ENCODE data around the gene CES2. TPM values are rescaled to one million over a fixed set of nuclear protein-coding genes. Genes with fewer than 3 reads are reported as not detected.

Gene CES2
- total RNA-seq, 3 donors from 2014 or later, result 25.9 to 33.1 (median 31.9) TPM

DNA sequence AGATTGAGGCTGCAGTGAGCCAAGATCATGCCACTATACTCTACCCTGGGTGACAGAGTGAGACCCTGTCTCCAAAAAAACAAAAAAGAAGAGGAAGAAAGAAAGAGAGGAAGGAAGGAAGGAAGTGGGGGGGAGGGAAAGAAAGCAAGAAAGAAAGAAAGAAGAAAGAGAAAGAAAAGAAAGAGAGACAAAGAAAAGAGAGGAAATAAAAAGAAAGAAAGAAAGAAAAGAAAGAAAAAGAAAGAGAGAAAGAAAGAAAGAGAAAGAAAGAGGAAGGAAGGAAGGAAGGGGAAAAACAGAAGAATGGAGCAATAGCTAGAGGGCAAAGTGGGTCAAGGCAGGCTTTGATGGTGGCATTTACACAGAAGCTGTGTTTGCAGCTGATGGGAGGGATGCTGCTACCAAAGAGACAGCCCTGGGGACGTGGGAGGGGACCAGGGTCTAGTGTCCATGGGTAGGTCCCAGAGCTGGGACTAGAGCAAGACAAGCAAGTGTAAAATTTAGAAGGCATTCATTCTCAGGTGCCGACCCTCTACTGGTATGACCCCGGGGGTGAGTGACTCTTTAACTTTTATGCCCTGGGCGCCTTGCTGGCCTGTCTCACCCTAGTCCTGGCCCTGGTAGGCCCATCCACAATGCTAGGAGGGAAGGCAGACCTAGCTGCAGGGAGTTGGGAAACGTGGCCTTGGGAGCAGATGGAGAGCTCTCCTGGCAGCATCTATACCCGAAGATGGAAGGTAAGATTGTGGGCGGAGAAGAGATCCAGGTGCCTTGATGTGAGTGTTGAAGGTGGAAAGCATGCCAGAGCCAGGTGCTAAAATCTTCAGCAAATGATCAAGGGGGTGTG lies 23.8 kb downstream of the CES2 start:
- Histone ChIP-seq H3K4me1 (no peaks in the 10 kb centered on the region), H3K4me3 (no peak overlapping the region), H3K27me3 (no peaks in the 10 kb centered on the region), H3K9me3 (no peaks in the 10 kb centered on the region), H3K27ac (no peak overlapping the region), H3K36me3 (no peaks in the 10 kb centered on the region)
- no peak for DNase-seq (ENCODE audit: low spot score in 2 of 2)
- intact Hi-C loops (cut with DNase I; ENCODE audit: low total_unique reads), result no loop called here
- TF ChIP-seq POLR2AphosphoS5 (IDR thresholded peaks at IDR 0.05), result no peak
- TF ChIP-seq POLR2A (IDR thresholded peaks at IDR 0.05), result no peak
- TF ChIP-seq, protein P1, sequence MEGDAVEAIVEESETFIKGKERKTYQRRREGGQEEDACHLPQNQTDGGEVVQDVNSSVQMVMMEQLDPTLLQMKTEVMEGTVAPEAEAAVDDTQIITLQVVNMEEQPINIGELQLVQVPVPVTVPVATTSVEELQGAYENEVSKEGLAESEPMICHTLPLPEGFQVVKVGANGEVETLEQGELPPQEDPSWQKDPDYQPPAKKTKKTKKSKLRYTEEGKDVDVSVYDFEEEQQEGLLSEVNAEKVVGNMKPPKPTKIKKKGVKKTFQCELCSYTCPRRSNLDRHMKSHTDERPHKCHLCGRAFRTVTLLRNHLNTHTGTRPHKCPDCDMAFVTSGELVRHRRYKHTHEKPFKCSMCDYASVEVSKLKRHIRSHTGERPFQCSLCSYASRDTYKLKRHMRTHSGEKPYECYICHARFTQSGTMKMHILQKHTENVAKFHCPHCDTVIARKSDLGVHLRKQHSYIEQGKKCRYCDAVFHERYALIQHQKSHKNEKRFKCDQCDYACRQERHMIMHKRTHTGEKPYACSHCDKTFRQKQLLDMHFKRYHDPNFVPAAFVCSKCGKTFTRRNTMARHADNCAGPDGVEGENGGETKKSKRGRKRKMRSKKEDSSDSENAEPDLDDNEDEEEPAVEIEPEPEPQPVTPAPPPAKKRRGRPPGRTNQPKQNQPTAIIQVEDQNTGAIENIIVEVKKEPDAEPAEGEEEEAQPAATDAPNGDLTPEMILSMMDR (IDR thresholded peaks at IDR 0.05), result no peak

DNA sequence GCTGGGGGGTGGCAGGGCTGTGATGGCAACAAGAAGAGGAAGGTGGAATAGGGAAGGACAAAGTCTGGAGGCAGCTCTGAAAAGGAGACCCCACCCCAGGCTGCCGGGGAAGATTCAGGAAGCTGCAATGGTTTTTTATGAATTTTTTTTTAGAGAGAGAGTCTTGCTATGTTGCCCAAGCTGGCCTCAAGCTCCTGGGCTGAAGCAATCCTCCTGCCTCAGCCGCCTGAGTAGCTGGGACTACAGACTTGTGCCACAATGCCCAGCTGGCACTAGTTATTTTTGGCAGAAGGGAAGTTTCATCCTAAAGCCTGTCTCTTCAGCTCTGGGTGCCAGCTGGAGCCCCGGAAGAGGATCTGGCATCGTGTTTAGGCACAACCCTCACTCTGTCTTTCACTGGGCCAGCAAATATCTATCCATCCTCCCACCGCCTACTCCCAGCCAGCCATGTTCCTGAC lies 24.4 kb downstream of the CES2 start:
- intact Hi-C loops (cut with DNase I; ENCODE audit: low total_unique reads), result loop anchor here (10.0 kb wide), 1 partner anchor 185 kb away; no protein-coding TSS in a partner anchor
- DNase-seq (ENCODE audit: low spot score in 2 of 2), result no peak
- Histone ChIP-seq H3K9me3 (no peaks in the 10 kb centered on the region), H3K27ac (no peak overlapping the region), H3K36me3 (no peaks in the 10 kb centered on the region), H3K4me3 (no peak overlapping the region), H3K27me3 (no peaks in the 10 kb centered on the region), H3K4me1 (no peaks in the 10 kb centered on the region)
- no peak for TF ChIP-seq POLR2A (IDR thresholded peaks at IDR 0.05)
- TF ChIP-seq, protein P1 (IDR thresholded peaks at IDR 0.05), result no peak
- no peak for TF ChIP-seq POLR2AphosphoS5 (IDR thresholded peaks at IDR 0.05)

DNA sequence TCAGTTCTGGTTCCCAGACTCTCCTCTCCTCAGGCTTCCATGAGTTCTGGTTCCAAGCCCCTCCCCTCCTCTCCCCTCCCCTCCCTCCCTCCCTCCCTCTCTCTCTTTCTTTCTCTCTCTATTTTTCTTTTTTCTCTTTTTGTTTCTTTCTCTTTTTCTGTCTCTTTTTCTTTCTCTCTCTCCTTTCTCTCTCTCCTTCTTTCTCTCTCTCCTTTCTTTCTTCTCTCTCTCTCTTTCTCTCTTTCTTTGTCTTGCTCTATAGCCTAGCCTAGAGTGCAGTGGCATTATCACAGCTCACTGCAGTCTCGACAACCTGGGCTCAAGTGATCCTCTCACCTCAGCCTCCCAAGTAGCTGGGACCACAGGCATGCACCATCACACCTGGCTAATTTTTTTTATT lies 25.0 kb downstream of the CES2 start:
- no peaks in the 10 kb centered on the region for H3K36me3 ChIP-seq
- H3K27ac ChIP-seq, result no peak overlapping the region
- no peaks in the 10 kb centered on the region for H3K9me3 ChIP-seq
- H3K27me3 ChIP-seq, result no peaks in the 10 kb centered on the region
- DNase-seq (ENCODE audit: low spot score in 2 of 2), result no peak
- H3K4me1 ChIP-seq, result no peaks in the 10 kb centered on the region
- TF ChIP-seq POLR2A (IDR thresholded peaks at IDR 0.05) (no peak), POLR2AphosphoS5 (IDR thresholded peaks at IDR 0.05) (no peak)
- TF ChIP-seq, protein P1 (IDR thresholded peaks at IDR 0.05), result no peak
- H3K4me3 ChIP-seq, result no peak overlapping the region
- intact Hi-C loops (cut with DNase I; ENCODE audit: low total_unique reads), result loop anchor here (10.0 kb wide), 1 partner anchor 185 kb away; no protein-coding TSS in a partner anchor

- Histone ChIP-seq H3K27me3 (no peaks in the 10 kb centered on the region), H3K4me1 (no peaks in the 10 kb centered on the region), H3K4me3 (no peak within 1 kb of the TSS), H3K27ac (peak within 1 kb of the TSS; percentile 35 to 43), H3K36me3 (no peaks in the 10 kb centered on the region), H3K9me3 (no peaks in the 10 kb centered on the region)
- intact Hi-C loops (cut with DNase I; ENCODE audit: low total_unique reads), result loop anchor here (10.0 kb wide), 1 partner anchor 184 kb away; no protein-coding TSS in a partner anchor
- TF ChIP-seq, protein P1 (IDR thresholded peaks at IDR 0.05), result peak in 2 of 3 donors; percentile 8 to 43
- TF ChIP-seq POLR2AphosphoS5 (IDR thresholded peaks at IDR 0.05) (no peak), POLR2A (IDR thresholded peaks at IDR 0.05) (no peak)
- DNase-seq (ENCODE audit: low spot score in 2 of 2), result no peak
Observed at GRCh38 chr16:66961065-66961744, 25.9 kb downstream of the CES2 start, which contains the start of gene CES3. CES3 (plus strand) TSS chr16:66961266; CDS start chr16:66961308, 42 bp downstream.
